GM19043 (cell line): ENCODE measurements around the gene DAZ3.
"Not testable (repeated sequence)": the region's sequence is repeated elsewhere in the genome, so short reads cannot be mapped to it uniquely, and the experiment has no call there.

Experiments used
- ATAC-seq: cut with Tn5 transposase; IDR thresholded peaks from one replicate; pipeline ENCODE4 v1.9.1; 2021; ENCODE audit warnings: low read depth; ENCODE audit not compliant: unreplicated experiment

The DAZ3 gene

GRCh38 chrY:24813293-24813692 is at the start of gene DAZ3:
DAZ3 (minus strand) TSS chrY:24813393; CDS start chrY:24813185, 208 bp downstream.
- not testable (repeated sequence) for ATAC-seq

- not testable (repeated sequence) for ATAC-seq
These were observed 20.4 kb upstream of the DAZ3 start, which contains the start of gene DAZ4 for GRCh38 chrY:24833619-24834018. DAZ4 (plus strand) TSS chrY:24833919; CDS start chrY:24834127, 208 bp downstream.

GRCh38 chrY:24825069-24825468 is 11.9 kb upstream of the DAZ3 start:
- ATAC-seq = not testable (repeated sequence)

- ATAC-seq = not testable (repeated sequence)
These were observed 11.1 kb upstream of the DAZ3 start for GRCh38 chrY:24824184-24824879.

GRCh38 chrY:24821836-24822235 is 8.6 kb upstream of the DAZ3 start:
- not testable (repeated sequence) for ATAC-seq
